ENCODE results near the gene RABGAP1L. TPM values are rescaled to one million over a fixed set of nuclear protein-coding genes. Genes with fewer than 3 reads are reported as not detected.
"Not testable (repeated sequence)": the region's sequence is repeated elsewhere in the genome, so short reads cannot be mapped to it uniquely, and the experiment has no call there.

RABGAP1L gene
- total RNA-seq, 2 experiments from 2014 or later: 47.4 to 53.3 TPM

DNA sequence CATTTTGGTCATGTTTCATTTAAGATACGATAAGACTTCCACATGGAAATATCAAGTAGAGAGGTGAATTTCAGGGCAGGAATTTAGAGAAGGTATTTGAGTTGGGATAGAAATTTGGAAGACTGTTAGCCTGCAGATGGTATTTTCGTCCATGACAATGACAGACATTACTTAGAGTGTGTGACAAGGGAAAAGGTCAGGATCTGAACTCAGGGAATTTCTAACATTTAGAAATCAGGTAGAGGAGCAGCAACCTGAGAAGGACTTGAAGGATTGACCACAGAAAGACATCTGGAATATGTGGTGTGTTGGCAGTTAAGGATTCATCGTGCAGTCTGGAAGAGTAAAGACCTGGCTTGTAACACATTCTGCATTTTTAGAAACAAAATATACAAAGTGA is 57.9 kb downstream of the RABGAP1L start:
- ChIA-PET CTCF (interaction anchor here (0.5 to 1.1 kb wide), 2 partner anchors 11 to 45 kb away, joined by 3 to 6 read pairs; no protein-coding TSS in a partner anchor), POLR2A (no interaction called here)
- H3K27ac Mint-ChIP-seq: no peak overlapping the region
- H3K27me3 Mint-ChIP-seq: no peaks in the 10 kb centered on the region
- H3K4me3 Mint-ChIP-seq: no peak overlapping the region
- H3K36me3 Mint-ChIP-seq (ENCODE audit: low read depth): peaks cover 13% of the 10 kb centered on the region
- no peaks in the 10 kb centered on the region for H3K4me1 Mint-ChIP-seq
- peaks cover under 1% of the 10 kb centered on the region for H3K9me3 Mint-ChIP-seq
- no peak for DNase-seq

DNA sequence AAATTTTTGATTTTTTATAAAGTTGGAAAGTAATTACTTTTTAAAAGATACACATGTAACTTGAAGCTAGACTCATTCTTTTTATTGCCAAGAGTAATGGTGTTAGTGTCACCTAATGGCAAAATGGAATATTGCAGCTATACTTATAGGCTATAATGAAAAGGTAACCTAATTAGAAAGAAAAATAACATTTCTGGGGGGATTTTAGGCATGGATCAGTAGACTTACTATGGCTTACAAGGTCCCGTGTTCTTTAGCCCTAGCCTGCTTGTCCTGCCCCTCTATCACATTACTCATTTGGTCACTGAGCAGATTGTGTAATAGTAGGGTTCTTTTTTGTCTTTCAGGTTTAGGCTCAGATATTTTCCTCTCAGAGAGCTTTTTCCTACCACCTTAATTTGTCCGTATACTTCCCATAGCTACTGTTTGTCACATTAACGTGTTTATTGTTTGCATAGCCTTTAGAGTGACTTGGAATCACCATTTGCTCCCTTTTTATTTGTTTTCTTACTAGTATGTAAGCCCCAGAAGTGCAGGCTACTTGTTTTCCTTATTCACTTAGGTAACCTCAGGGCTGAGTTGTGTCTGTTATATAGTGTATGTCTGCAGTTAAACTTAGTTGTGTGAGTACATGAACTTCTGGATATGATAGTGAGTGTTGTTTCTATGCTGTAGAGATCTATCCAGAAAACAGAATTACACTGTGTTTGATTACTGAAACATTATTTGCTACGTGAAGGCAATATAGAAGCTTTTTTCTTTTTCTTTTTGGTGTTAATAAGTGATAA is 58.7 kb downstream of the RABGAP1L start:
- ChIA-PET POLR2A (no interaction called here), CTCF (interaction anchor here (0.5 to 1.7 kb wide), 4 partner anchors 9 to 45 kb away, joined by 3 to 6 read pairs (median 4); no protein-coding TSS in a partner anchor)
- Mint-ChIP-seq H3K9me3 (peaks cover 4% of the 10 kb centered on the region), H3K27ac (no peak overlapping the region), H3K27me3 (no peaks in the 10 kb centered on the region), H3K4me3 (no peak overlapping the region), H3K36me3 (ENCODE audit: low read depth) (peaks cover 17% of the 10 kb centered on the region), H3K4me1 (no peaks in the 10 kb centered on the region)
- DNase-seq: no peak

DNA sequence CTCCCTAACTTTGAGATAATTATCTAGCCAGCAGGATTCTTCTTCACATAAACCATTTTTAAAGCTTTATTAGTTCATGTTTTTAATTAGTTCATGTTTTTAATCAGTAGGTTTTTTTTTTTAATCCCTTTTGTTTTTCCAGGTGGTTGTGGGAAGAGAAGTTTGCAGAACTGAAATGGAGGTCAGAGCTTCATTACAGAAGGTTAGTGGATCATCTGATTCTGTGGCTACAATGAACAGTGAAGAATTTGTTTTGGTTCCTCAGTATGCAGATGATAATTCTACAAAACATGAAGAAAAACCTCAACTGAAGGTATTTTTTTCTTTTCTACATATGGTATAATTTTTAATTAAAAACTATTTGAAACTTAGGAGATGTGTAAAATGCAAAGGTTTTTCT is 59.7 kb downstream of the RABGAP1L start:
- Mint-ChIP-seq H3K9me3 (peaks cover 4% of the 10 kb centered on the region), H3K36me3 (ENCODE audit: low read depth) (peaks cover 17% of the 10 kb centered on the region), H3K27ac (no peak overlapping the region), H3K27me3 (no peaks in the 10 kb centered on the region), H3K4me1 (no peaks in the 10 kb centered on the region), H3K4me3 (no peak overlapping the region)
- POLR2A ChIA-PET: no interaction called here
- CTCF ChIA-PET: interaction anchor here (1.7 kb wide), 1 partner anchor 10 kb away, joined by 5 read pairs; no protein-coding TSS in a partner anchor
- DNase-seq: no peak

DNA sequence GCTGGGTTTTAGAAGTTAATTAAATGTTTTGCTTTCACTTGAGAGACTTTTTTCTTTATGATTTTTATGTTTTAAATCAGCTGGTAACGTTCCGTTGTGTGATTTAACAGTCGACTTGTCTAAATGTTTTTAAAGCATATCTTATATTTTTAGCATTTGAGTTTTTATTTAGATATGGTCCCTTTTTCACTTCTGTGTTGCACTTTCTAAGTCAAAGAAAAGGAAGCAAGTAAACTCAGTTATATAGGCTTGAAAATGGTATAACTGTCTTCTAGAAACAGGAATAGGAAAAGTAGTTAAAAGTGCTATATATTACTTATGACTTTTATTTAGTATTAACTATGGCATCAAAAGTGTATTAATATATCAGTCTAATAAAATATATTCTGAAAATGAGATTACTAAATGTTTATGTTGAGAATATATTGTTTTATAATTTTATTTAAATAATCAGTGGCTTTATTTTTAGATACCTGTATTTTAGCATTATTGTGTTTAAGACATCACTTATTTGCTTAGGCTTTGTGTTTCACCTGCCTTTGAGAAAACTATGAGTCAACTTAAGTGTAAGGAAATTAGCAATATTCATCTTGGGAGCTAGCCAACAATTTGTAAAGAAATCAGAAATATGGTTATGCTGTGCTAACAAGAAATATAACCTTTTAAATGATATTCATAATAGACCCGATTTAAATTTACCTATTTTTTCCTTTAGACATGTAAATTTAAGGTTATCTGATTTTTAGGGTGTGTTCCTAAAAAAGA is 60.5 kb downstream of the RABGAP1L start:
- no peak for DNase-seq
- no peaks in the 10 kb centered on the region for H3K4me1 Mint-ChIP-seq
- POLR2A ChIA-PET: no interaction called here
- peaks cover 23% of the 10 kb centered on the region for H3K36me3 Mint-ChIP-seq (ENCODE audit: low read depth)
- H3K4me3 Mint-ChIP-seq: no peak overlapping the region
- H3K27ac Mint-ChIP-seq: no peak overlapping the region
- H3K9me3 Mint-ChIP-seq: peaks cover 4% of the 10 kb centered on the region
- CTCF ChIA-PET: no interaction called here
- no peaks in the 10 kb centered on the region for H3K27me3 Mint-ChIP-seq

DNA sequence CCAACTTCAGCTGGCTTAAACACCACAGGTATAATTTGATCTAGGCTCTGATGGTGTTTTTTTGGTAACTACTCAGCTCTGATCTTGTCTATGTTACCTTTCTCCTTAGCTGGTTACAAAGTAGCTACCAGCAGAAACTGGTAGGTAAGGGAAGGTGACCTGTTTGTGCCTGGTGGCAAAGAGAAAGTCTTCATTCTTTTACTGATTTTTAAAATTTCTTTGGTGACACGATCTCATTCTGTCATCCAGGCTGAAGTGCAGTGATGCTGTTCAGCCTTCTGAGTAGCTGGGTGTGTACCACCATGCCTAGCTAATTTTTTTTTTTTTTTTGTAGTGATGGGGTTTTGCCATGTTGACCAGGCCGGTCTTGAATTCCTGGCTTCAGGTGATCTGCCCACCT is 62.4 kb downstream of the RABGAP1L start:
- H3K4me1 Mint-ChIP-seq: peaks cover 12% of the 10 kb centered on the region
- peaks cover 4% of the 10 kb centered on the region for H3K9me3 Mint-ChIP-seq
- H3K27ac Mint-ChIP-seq: no peak overlapping the region
- no peak for DNase-seq
- ChIA-PET CTCF (no interaction called here), POLR2A (no interaction called here)
- no peak overlapping the region for H3K4me3 Mint-ChIP-seq
- peaks cover 33% of the 10 kb centered on the region for H3K36me3 Mint-ChIP-seq (ENCODE audit: low read depth)
- no peaks in the 10 kb centered on the region for H3K27me3 Mint-ChIP-seq

DNA sequence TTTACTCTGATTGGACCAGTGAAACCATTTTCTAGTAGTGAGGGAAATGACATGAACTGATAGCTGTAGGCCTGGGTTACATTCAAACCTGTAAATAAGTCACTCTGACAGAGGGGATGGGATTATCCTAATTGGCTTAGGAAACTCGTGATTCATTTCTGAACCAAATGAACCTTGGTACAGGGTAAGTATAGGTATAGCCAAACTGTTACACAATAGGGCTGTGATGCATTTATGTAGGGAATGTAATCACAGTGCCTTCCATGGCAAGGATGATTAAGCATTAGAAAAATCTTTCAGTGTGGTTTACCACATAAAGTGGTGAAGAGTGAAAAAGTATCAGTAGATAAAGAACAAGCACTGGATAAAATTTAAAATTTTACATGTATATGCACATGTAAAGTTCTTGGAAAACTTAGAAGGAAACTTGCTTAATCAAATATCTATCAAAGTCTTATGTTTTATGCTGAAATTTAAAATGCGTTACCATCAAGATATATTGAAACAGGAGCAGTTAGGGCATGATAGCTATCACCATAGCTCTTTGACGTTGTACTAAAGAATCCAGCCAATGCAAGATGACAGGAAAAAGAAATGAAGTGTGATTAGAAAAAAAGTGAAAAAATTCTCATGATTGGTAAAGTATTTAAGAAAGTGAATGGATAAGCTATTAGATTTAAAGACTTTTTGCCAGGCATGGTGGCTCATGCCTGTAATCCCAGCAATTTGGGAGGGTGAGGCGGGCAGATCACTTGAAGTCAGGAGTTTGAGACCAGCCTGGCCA is 63.0 kb downstream of the RABGAP1L start:
- no peaks in the 10 kb centered on the region for H3K27me3 Mint-ChIP-seq
- POLR2A ChIA-PET: no interaction called here
- CTCF ChIA-PET: interaction anchor here (0.9 kb wide), 1 partner anchor 22 kb away, joined by 3 read pairs; no protein-coding TSS in a partner anchor
- H3K9me3 Mint-ChIP-seq: peaks cover 4% of the 10 kb centered on the region
- no peak overlapping the region for H3K27ac Mint-ChIP-seq
- peaks cover 12% of the 10 kb centered on the region for H3K4me1 Mint-ChIP-seq
- peaks cover 37% of the 10 kb centered on the region for H3K36me3 Mint-ChIP-seq (ENCODE audit: low read depth)
- no peak for DNase-seq
- no peak overlapping the region for H3K4me3 Mint-ChIP-seq

DNA sequence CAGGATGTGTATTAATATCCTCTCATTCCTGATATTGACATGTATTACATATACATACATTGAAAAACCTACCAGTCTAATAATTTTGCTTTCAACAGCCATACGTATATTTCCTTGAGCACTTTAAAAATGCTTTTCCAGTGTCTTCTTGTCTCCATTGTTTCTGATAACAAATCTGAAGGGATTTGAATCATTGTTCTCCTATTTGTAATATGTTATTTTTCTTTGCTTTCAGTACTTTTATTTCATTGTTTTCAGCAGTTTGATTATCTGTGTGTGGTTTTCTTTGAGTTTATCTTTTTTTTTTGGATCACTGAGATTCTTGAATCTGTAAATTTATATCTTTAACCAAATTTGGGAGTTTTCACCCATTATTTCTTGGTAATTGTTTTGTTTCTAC is 65.3 kb downstream of the RABGAP1L start:
- Mint-ChIP-seq H3K36me3 (ENCODE audit: low read depth) (peaks cover 43% of the 10 kb centered on the region), H3K4me3 (no peak overlapping the region), H3K9me3 (peaks cover 9% of the 10 kb centered on the region), H3K27me3 (no peaks in the 10 kb centered on the region), H3K27ac (no peak overlapping the region), H3K4me1 (peaks cover 12% of the 10 kb centered on the region)
- DNase-seq: no peak
- ChIA-PET POLR2A (no interaction called here), CTCF (no interaction called here)

DNA sequence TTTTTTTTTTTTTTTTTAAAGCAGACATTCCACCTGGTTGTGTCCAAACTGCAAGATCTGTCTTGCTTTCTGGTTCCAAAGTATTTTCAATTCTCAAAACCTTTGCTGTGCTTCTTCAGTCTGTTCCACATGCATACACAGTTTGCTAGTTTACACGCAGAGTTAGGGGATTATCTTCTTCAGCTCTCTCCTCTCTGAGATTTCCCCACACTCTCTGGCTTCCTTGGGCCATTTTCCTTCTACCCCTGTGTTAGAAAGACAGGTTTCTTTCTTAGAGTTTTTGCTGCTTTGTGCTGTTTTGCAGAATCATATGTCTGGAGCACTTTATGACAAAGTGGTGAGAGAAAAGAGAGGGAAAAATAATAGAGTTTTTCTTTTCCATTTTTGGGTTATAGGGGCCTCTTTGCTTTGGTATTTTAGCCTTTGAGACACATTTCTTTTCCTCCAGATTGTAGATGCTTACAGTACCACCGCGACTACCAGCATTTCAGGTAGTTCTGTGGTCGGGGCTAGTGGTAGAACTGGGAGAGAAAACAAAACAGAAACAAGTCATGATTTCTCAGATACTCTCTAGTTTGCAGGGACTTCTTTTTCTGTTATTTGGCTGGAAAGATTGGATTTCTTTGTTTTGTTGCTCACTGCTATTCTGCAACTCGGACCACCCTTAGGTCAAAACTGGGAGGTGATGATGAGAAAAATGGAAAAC is 66.3 kb downstream of the RABGAP1L start:
- Mint-ChIP-seq H3K9me3 (peaks cover 9% of the 10 kb centered on the region), H3K4me1 (peaks cover 12% of the 10 kb centered on the region), H3K36me3 (ENCODE audit: low read depth) (peaks cover 51% of the 10 kb centered on the region), H3K27me3 (no peaks in the 10 kb centered on the region), H3K4me3 (no peak overlapping the region), H3K27ac (no peak overlapping the region)
- DNase-seq: no peak
- CTCF ChIA-PET: no interaction called here
- POLR2A ChIA-PET: no interaction called here

DNA sequence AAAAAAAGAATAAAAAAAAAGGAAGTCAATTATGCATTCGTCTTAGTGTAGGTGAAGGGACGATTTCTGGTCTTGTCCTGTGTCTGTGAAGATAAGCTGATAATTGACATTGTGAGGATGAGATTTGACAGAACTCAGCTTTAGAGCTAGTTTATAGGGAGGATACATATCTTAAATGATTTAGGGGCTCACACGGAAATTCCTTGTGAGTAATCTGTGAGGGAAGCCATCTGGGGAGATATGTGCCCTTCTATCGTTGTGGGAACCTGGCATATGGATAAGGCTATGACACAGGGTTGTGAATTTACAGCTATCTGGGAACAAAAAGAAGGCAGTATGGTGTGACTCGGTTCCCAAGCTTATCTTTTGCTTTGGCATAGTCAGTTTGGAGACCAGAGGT is 71.1 kb downstream of the RABGAP1L start:
- POLR2A ChIA-PET: no interaction called here
- H3K36me3 Mint-ChIP-seq (ENCODE audit: low read depth): peaks cover 43% of the 10 kb centered on the region
- H3K4me3 Mint-ChIP-seq: no peak overlapping the region
- peaks cover 16% of the 10 kb centered on the region for H3K4me1 Mint-ChIP-seq
- CTCF ChIA-PET: interaction anchor here (1.2 kb wide), 1 partner anchor 10 kb away, joined by 3 read pairs; no protein-coding TSS in a partner anchor
- DNase-seq: no peak
- no peak overlapping the region for H3K27ac Mint-ChIP-seq
- H3K9me3 Mint-ChIP-seq: peaks cover 10% of the 10 kb centered on the region
- no peaks in the 10 kb centered on the region for H3K27me3 Mint-ChIP-seq

DNA sequence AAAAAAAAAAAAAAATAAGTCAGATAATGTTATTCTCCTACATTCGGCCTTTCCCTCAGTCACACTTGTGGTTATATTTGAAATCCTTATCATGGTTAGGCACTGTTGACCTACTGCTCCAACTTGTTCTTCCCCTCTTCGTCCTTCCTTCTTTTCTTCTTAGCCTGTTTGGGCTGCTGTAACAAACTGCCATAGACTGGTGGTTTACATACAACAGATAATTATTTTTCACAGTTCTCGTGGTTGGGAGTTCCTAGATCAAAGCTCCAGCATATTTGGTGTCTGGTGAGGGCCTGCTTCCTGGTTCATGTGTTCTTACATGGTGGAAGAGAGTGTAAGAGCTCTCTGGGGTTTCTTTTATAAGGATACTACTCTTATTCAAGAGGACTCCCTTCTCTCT is 73.4 kb downstream of the RABGAP1L start:
- Mint-ChIP-seq H3K9me3 (peaks cover 10% of the 10 kb centered on the region), H3K27me3 (no peaks in the 10 kb centered on the region), H3K27ac (no peak overlapping the region), H3K4me3 (no peak overlapping the region), H3K36me3 (ENCODE audit: low read depth) (peaks cover 30% of the 10 kb centered on the region), H3K4me1 (peaks cover 4% of the 10 kb centered on the region)
- ChIA-PET CTCF (no interaction called here), POLR2A (no interaction called here)
- no peak for DNase-seq

DNA sequence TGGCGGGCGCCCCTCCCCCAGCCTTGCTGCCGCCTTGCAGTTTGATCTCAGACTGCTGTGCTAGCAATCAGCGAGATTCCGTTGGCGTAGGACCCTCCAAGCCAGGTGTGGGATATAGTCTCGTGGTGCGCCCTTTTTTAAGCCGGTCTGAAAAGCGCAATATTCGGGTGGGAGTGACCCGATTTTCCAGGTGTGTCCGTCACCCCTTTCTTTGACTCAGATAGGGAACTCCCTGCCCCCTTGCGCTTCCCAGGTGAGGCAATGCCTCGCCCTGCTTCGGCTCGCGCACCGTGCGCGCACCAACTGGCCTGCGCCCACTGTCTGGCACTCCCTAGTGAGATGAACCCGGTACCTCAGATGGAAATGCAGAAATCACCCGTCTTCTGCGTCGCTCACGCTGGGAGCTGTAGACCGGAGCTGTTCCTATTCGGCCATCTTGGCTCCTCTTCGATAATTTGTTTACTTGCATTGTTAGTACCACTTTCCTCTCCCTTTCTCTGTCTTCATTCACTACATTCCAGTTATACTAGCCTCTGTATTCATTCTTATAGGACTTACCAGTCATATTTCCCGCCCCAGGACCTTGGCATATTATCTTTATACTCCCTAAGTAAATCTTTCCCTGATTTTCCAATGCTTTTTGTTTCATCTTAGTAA is 79.7 kb downstream of the RABGAP1L start:
- POLR2A ChIA-PET, CTCF ChIA-PET, DNase-seq, H3K9me3 Mint-ChIP-seq, H3K4me3 Mint-ChIP-seq, H3K27me3 Mint-ChIP-seq, H3K27ac Mint-ChIP-seq, H3K4me1 Mint-ChIP-seq: not testable (repeated sequence)
- peaks cover 14% of the 10 kb centered on the region for H3K36me3 Mint-ChIP-seq (ENCODE audit: low read depth)

DNA sequence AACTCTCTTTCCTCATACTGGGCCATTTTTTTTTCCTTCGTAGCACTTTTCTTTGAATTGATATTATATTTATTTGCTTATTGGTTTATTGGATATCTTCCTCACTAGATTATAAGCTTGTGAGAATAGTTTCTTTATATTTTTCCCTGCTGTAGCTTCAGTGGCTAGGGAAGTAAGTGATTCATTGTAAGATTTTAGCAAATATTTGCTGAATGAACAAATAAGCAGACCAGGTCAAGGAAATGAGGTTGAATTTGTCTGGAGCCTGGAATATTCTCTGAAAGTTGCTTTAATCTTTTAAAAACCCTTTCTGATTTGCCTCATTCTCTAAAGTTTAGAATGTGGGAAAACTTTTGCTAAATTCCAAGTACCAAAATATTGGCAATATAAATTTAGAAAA is 80.2 kb downstream of the RABGAP1L start:
- Mint-ChIP-seq H3K36me3 (ENCODE audit: low read depth) (peaks cover 18% of the 10 kb centered on the region), H3K9me3 (no peaks in the 10 kb centered on the region), H3K4me3 (no peak overlapping the region), H3K27ac (no peak overlapping the region), H3K4me1 (no peaks in the 10 kb centered on the region), H3K27me3 (no peaks in the 10 kb centered on the region)
- ChIA-PET POLR2A (no interaction called here), CTCF (no interaction called here)
- no peak for DNase-seq
